Parathyroid adenoma (tissue), 2 donors: ENCODE measurements around the gene GRK3.

ENCODE experiments used
- H2AFZ ChIP-seq: fragments of 300-600 bp; sonication (generic); one replicate; pipeline ENCODE4 v1.7.0; 2017; ENCODE audit warnings: antibody characterized with exemption, mild to moderate bottlenecking
- H3K27ac ChIP-seq: fragments of 300-600 bp; sonication (generic); one replicate; pipeline ENCODE4 v1.7.0; 2017
- H3K27me3 ChIP-seq: fragments of 300-600 bp; sonication (generic); one replicate; pipeline ENCODE4 v1.7.0; 2017; ENCODE audit warnings: low read length; ENCODE audit not compliant: control insufficient read depth, insufficient read depth
- H3K36me3 ChIP-seq: fragments of 300-600 bp; sonication (generic); one replicate; pipeline ENCODE4 v1.7.0; 2017; ENCODE audit warnings: low read length; ENCODE audit not compliant: control insufficient read depth, insufficient read depth
- H3K4me1 ChIP-seq: fragments of 300-600 bp; sonication (generic); one replicate; pipeline ENCODE4 v1.7.0; 2017; ENCODE audit warnings: control low read depth
- H3K4me2 ChIP-seq: fragments of 300-600 bp; sonication (generic); one replicate; pipeline ENCODE4 v1.7.0; 2017; ENCODE audit warnings: low read length
- H3K4me3 ChIP-seq: fragments of 300-600 bp; sonication (generic); one replicate; pipeline ENCODE4 v1.7.0; 2017; ENCODE audit warnings: low read depth, low read length
- H3K79me2 ChIP-seq: fragments of 300-600 bp; sonication (generic); one replicate; pipeline ENCODE4 v1.7.0; 2017; ENCODE audit warnings: control low read depth
- H3K9ac ChIP-seq: fragments of 300-600 bp; sonication (generic); one replicate; pipeline ENCODE4 v1.7.0; 2017; ENCODE audit warnings: mild to moderate bottlenecking
- H3K9me3 ChIP-seq: fragments of 300-600 bp; sonication (generic); one replicate; pipeline ENCODE4 v1.7.0; 2017; ENCODE audit warnings: low read length; ENCODE audit not compliant: control insufficient read depth
- TF ChIP-seq, protein P1 (sequence below): fragments of 300-600 bp; sonication (generic); IDR thresholded peaks from one replicate; pipeline ENCODE4 v1.7.0; 2017; ENCODE audit warnings: antibody characterized with exemption, mild to moderate bottlenecking
- donor health status: primary hyperparathyroidism.

Gene GRK3

DNA sequence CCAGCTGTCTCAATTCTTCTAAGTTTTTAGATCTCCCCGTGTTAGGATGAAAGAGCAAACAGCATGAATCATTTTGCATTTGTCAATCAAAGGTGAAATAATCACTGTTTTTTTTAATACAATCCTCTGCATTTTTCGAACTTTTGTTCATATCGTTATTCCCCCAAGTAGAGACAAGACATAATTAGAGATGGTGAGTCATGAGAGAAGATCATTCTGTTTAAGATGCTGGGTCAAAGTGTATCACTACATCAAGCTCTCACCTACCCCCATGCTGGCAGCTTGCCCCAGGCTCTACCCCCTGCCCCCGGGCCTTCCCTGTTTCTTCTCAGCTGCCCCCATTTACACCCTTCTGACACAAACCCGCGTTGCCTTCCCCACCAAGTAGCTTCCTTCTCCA is 147.0 kb downstream of the GRK3 start:
- H3K27me3 ChIP-seq, result no peaks in the 10 kb centered on the region
- H2AFZ ChIP-seq, result no peak overlapping the region
- H3K27ac ChIP-seq, result no peak overlapping the region
- no peaks in the 10 kb centered on the region for H3K4me1 ChIP-seq
- H3K9ac ChIP-seq, result no peak overlapping the region
- H3K4me3 ChIP-seq, result no peak overlapping the region
- no peaks in the 10 kb centered on the region for H3K79me2 ChIP-seq
- H3K9me3 ChIP-seq, result no peaks in the 10 kb centered on the region
- no peak overlapping the region for H3K4me2 ChIP-seq
- TF ChIP-seq, protein P1, sequence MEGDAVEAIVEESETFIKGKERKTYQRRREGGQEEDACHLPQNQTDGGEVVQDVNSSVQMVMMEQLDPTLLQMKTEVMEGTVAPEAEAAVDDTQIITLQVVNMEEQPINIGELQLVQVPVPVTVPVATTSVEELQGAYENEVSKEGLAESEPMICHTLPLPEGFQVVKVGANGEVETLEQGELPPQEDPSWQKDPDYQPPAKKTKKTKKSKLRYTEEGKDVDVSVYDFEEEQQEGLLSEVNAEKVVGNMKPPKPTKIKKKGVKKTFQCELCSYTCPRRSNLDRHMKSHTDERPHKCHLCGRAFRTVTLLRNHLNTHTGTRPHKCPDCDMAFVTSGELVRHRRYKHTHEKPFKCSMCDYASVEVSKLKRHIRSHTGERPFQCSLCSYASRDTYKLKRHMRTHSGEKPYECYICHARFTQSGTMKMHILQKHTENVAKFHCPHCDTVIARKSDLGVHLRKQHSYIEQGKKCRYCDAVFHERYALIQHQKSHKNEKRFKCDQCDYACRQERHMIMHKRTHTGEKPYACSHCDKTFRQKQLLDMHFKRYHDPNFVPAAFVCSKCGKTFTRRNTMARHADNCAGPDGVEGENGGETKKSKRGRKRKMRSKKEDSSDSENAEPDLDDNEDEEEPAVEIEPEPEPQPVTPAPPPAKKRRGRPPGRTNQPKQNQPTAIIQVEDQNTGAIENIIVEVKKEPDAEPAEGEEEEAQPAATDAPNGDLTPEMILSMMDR, result no peak
- H3K36me3 ChIP-seq, result no peaks in the 10 kb centered on the region

DNA sequence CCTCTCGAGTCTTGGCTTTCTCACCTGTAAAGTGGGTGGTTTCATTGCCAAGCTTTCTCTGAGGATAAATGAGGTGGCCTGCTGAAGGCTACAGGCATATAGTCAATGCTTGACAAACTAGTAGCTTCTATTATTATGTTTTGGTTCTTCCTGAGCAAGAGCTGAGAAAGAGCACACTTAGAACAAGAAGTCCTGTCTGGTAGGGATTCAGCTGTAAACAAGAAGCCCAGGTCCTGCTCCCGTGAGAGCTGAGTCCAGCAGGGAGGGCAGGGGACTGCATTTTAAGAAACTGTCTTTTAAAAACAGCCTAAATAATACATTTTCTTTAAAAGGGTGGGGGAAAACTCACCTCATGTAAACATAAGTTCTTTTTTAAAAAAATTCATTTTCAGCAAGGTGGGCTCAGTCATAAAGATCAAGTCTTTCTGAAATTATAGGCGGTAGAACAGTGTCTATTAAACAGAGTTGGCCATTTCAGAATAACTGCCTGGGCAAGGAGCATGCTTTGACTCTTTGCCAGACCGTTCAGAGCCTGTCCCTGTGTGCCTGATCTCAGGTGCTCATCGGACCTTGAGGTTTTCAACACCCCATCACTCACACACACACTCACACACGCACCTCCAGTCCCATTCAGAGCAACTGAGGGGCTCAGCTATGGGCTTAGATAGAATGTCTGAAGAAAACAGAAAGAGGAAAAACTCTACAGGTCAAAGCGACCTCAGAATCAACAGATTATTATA is 148.4 kb downstream of the GRK3 start:
- no peaks in the 10 kb centered on the region for H3K79me2 ChIP-seq
- no peaks in the 10 kb centered on the region for H3K27me3 ChIP-seq
- no peaks in the 10 kb centered on the region for H3K9me3 ChIP-seq
- H3K36me3 ChIP-seq, result no peaks in the 10 kb centered on the region
- H3K4me1 ChIP-seq, result no peaks in the 10 kb centered on the region
- H3K9ac ChIP-seq, result no peak overlapping the region
- H3K4me3 ChIP-seq, result no peak overlapping the region
- H2AFZ ChIP-seq, result no peak overlapping the region
- TF ChIP-seq, protein P1, result no peak
- H3K4me2 ChIP-seq, result no peak overlapping the region
- no peak overlapping the region for H3K27ac ChIP-seq

DNA sequence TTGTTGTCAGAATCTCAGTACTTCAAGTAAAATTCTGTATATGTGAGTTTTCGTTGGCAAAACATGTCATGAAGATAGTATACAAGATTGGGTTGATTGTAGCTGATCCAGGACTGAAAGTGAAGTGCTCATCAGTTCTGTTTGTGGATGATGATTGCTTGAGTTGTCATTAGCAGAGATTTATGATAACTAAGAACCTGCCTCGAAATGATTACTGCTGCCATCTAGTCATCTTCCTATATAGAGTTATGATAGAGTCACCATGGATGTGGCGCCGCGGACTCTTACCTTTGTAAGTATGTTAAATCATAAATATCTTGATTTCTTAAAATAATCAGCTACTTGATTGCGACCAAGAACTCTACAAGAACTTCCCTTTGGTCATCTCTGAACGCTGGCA is 149.6 kb downstream of the GRK3 start:
- Histone ChIP-seq H2AFZ (no peak overlapping the region), H3K9me3 (no peaks in the 10 kb centered on the region), H3K4me1 (no peaks in the 10 kb centered on the region), H3K27ac (no peak overlapping the region), H3K4me3 (no peak overlapping the region), H3K79me2 (no peaks in the 10 kb centered on the region), H3K4me2 (no peak overlapping the region), H3K27me3 (no peaks in the 10 kb centered on the region), H3K9ac (no peak overlapping the region), H3K36me3 (no peaks in the 10 kb centered on the region)
- TF ChIP-seq, protein P1, result no peak

DNA sequence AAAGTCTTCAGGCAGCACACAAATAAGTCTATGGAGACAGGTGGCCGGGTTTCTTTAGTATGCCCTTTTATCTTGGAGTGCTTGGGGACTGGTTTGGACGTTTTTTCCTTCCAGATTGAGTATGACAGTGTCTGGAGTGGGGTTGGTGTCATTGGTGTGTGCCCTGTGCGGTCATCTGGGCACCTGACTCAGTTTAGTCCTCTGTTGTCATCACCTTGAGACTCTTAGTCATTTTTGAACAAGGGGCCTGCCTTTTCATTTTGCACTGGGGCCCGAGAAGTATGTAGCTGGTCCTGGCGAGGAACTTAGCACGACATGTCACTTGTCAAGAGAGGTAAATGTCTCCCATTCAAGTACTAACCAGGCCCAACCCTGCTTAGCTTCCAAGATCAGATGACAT is 150.3 kb downstream of the GRK3 start:
- no peaks in the 10 kb centered on the region for H3K27me3 ChIP-seq
- no peaks in the 10 kb centered on the region for H3K79me2 ChIP-seq

More for the DNA sequence above, 150.3 kb downstream of the GRK3 start:
- no peak overlapping the region for H3K4me3 ChIP-seq
- no peak overlapping the region for H3K9ac ChIP-seq
- H3K4me1 ChIP-seq, result no peaks in the 10 kb centered on the region
- no peak overlapping the region for H3K27ac ChIP-seq
- H2AFZ ChIP-seq, result no peak overlapping the region
- H3K9me3 ChIP-seq, result no peaks in the 10 kb centered on the region
- H3K4me2 ChIP-seq, result no peak overlapping the region
- H3K36me3 ChIP-seq, result no peaks in the 10 kb centered on the region
- TF ChIP-seq, protein P1, result no peak
